PC-3 (cell line): ENCODE results near the gene XIRP1. TPM values are rescaled to one million over a fixed set of nuclear protein-coding genes. Genes with fewer than 3 reads are reported as not detected.

Experiments used
- ATAC-seq: fragments of 200-7000 bp; cut with Tn5 transposase; 2 replicates; pipeline ENCODE4 v1.9.1; 2020; ENCODE audit warnings: mild to moderate bottlenecking, moderate library complexity
- BruUV-seq: library from RNA; stranded (reverse); fragments of 400-500 nt; replicated peaks from 2 replicates; lab custom pipeline; 2021; lab: Mats Ljungman, UMichigan
- CTCF ChIA-PET: fragments of 300-600 bp; sonication (Branson Sonifier 250); formaldehyde crosslinking; loops from one replicate; lab custom pipeline; 2022; ENCODE audit warnings: antibody characterized with exemption; lab: Charles Lee
- POLR2A ChIA-PET: fragments of 300-600 bp; sonication (Branson Sonifier 250); formaldehyde crosslinking; loops from one replicate; lab custom pipeline; 2022; ENCODE audit warnings: antibody characterized with exemption; ENCODE audit not compliant: unreplicated experiment; lab: Charles Lee
- DNase-seq: peaks from one replicate; pipeline ENCODE4 v3.0.0-alpha.2; 2015
- H2AFZ ChIP-seq: fragments of 300-600 bp; sonication (generic); 2 replicates; pipeline ENCODE4 v1.6.0; 2016; ENCODE audit warnings: antibody characterized with exemption, low read length
- H3F3A ChIP-seq: fragments of 300-600 bp; sonication (generic); one replicate; pipeline ENCODE4 v1.6.0; 2017; ENCODE audit warnings: antibody characterized with exemption, low read length, control low read depth, mild to moderate bottlenecking; ENCODE audit not compliant: unreplicated experiment
- H3K27ac ChIP-seq: fragments of 300-600 bp; sonication (generic); 2 replicates; pipeline ENCODE4 v1.5.1; 2016; ENCODE audit warnings: mild to moderate bottlenecking, low read length
- H3K27me3 ChIP-seq: fragments of 300-600 bp; sonication (generic); 2 replicates; pipeline ENCODE4 v1.6.1; 2016; ENCODE audit warnings: low read length, mixed read lengths
- H3K36me3 ChIP-seq: fragments of 300-600 bp; sonication (generic); 2 replicates; pipeline ENCODE4 v1.6.1; 2016; ENCODE audit warnings: low read depth, mixed run types, low read length, mixed read lengths
- H3K4me1 ChIP-seq: fragments of 300-600 bp; sonication (generic); 2 replicates; pipeline ENCODE4 v1.5.1; 2016; ENCODE audit warnings: low read length; ENCODE audit not compliant: insufficient read depth
- H3K4me2 ChIP-seq: fragments of 300-600 bp; sonication (generic); 2 replicates; pipeline ENCODE4 v1.6.0; 2016; ENCODE audit warnings: low read length
- H3K4me3 ChIP-seq: fragments of 300-600 bp; sonication (generic); 2 replicates; pipeline ENCODE4 v1.5.1; 2016; ENCODE audit warnings: mild to moderate bottlenecking, low read length, mixed read lengths
- H3K79me2 ChIP-seq: fragments of 300-600 bp; sonication (generic); 2 replicates; pipeline ENCODE4 v1.6.1; 2017; ENCODE audit warnings: low read length, mixed read lengths
- H3K9ac ChIP-seq: fragments of 300-600 bp; sonication (generic); 2 replicates; pipeline ENCODE4 v1.6.0; 2016; ENCODE audit warnings: mild to moderate bottlenecking, low read length
- H3K9me2 ChIP-seq: fragments of 300-600 bp; sonication (generic); replicated peaks from 2 replicates; pipeline ENCODE4 v1.6.1; 2016; ENCODE audit warnings: mixed run types, low read length, mixed read lengths
- H3K9me3 ChIP-seq: fragments of 300-600 bp; sonication (generic); 2 replicates; pipeline ENCODE4 v1.6.1; 2016; ENCODE audit warnings: low read length, mixed read lengths
- H4K20me1 ChIP-seq: fragments of 300-600 bp; sonication (generic); 2 replicates; pipeline ENCODE4 v1.6.1; 2016; ENCODE audit warnings: low read length, mixed read lengths
- EZH2 ChIP-seq: fragments of 300-600 bp; sonication (generic); IDR thresholded peaks from one replicate; pipeline ENCODE4 v1.6.1; 2017; ENCODE audit warnings: antibody characterized with exemption, mild to moderate bottlenecking, low read length; ENCODE audit not compliant: unreplicated experiment
- EZH2phosphoT487 ChIP-seq: fragments of 300-600 bp; sonication (generic); IDR thresholded peaks from 2 replicates; pipeline ENCODE4 v1.6.1; 2018; ENCODE audit warnings: mild to moderate bottlenecking, antibody characterized with exemption, low read length, borderline replicate concordance
- intact Hi-C: fragments of 100-400 bp; cut with micrococcal nuclease; formaldehyde crosslinking; loops from 2 replicates; pipeline ENCODE4 v1.9.0; 2023
- total RNA-seq: library from RNA; depleted of rRNA; stranded (reverse); fragments of >200 nt; gene quantifications from 2 replicates; pipeline ENCODE4 v1.2.3, GENCODE V29; 2014
- TF ChIP-seq, protein P1 (sequence below): fragments of 300-600 bp; sonication (generic); conservative IDR thresholded peaks from 2 replicates; pipeline ENCODE4 v1.5.1; 2017; ENCODE audit warnings: antibody characterized with exemption, low read depth, mild to moderate bottlenecking, low read length

Gene XIRP1
- total RNA-seq, 1 experiment from 2014 or later: not detected

DNA sequence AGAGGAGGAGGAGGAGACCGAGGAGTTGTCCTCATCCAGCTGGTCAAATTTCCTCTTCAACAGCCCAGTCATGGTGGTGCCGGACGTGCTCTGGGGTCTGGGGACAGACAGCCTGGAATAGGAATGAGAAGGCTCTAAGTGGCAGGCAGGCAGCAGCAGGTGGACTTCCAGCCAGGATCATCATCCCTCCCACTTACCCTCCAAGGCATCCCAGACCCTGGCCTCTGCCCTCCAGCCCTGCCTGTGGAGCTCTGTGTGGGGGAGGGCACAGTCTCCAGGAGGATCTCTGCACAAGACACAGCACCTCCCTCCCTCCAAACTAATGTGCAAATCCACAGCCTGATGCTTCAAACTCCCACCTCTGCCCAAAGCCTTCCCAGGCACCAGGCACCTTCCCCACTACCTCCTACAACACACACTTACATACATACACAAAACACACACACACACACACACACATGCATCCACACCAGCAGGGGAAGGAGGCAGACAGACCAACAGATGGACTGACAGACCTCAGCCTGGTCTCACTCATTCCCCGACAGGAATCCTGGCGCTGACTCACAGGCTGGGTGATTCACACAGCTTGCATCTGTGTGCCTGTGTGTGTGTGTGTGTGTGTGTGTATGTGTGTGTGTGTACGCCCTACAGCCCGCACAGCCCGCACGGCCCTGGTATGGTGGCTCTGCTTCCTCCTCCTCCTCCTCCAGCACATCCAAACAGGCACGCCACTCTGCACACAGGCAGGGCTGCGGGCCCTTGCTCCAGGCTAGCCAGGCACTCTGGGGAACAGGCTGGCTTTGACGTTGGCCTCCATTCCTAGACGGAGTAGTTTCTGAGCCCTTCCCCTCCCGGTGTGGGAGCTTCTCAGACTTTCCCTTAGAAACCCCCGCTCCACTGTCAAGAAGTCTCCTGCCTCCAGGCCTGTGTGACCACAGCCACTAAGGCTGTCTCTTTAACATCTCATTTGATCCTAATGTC lies 45.5 kb downstream of the XIRP1 start:
- peaks cover 91% of the 10 kb centered on the region for H3K79me2 ChIP-seq
- CTCF ChIA-PET: no interaction called here
- H3K36me3 ChIP-seq: peaks cover 47% of the 10 kb centered on the region
- H3K4me1 ChIP-seq: peaks cover 76% of the 10 kb centered on the region
- TF ChIP-seq EZH2 (no peak), EZH2phosphoT487 (no peak)
- TF ChIP-seq, protein P1, sequence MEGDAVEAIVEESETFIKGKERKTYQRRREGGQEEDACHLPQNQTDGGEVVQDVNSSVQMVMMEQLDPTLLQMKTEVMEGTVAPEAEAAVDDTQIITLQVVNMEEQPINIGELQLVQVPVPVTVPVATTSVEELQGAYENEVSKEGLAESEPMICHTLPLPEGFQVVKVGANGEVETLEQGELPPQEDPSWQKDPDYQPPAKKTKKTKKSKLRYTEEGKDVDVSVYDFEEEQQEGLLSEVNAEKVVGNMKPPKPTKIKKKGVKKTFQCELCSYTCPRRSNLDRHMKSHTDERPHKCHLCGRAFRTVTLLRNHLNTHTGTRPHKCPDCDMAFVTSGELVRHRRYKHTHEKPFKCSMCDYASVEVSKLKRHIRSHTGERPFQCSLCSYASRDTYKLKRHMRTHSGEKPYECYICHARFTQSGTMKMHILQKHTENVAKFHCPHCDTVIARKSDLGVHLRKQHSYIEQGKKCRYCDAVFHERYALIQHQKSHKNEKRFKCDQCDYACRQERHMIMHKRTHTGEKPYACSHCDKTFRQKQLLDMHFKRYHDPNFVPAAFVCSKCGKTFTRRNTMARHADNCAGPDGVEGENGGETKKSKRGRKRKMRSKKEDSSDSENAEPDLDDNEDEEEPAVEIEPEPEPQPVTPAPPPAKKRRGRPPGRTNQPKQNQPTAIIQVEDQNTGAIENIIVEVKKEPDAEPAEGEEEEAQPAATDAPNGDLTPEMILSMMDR: no peak
- no peaks in the 10 kb centered on the region for H3K27me3 ChIP-seq
- intact Hi-C loops: no loop called here
- ATAC-seq (peak; percentile 74), DNase-seq (peak; percentile 97)
- H3K4me3 ChIP-seq: peak overlapping the region; percentile 36
- H3K9me2 ChIP-seq: no peaks in the 10 kb centered on the region
- POLR2A ChIA-PET: no interaction called here
- 0 out of 2 replicates have a peak overlapping the region, but pooled peaks have one; percentile 2 for H3K9ac ChIP-seq
- no peaks in the 10 kb centered on the region for H3K9me3 ChIP-seq
- peak overlapping the region; percentile 64 for H3K27ac ChIP-seq
- BruUV-seq: no TSS peak
- H3F3A ChIP-seq: no peaks in the 10 kb centered on the region
- H4K20me1 ChIP-seq: peaks cover 91% of the 10 kb centered on the region
- H3K4me2 ChIP-seq: peak overlapping the region; percentile 98
- no peak overlapping the region for H2AFZ ChIP-seq

DNA sequence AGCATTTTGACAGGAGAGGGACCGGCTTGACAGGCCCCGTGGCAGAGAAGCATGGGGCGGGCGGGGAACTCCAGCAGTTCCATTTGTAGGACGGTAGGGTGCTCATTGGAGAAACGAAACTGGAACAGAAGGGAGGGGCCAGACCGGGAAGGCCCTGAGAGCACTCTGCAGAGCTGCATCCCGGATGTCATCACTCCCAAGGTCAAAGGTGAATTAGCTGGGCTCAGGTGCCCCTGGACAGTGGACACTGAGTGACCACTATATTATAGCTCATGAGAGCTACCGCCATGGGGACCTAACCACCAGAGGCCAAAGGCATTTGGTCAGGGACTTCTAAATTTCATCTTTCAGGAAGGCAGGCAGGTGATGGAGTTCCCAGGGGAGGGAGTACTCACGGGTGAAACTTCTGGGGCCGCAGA lies 46.3 kb downstream of the XIRP1 start:
- peaks cover 90% of the 10 kb centered on the region for H4K20me1 ChIP-seq
- H3K9ac ChIP-seq: no peak overlapping the region
- TF ChIP-seq, protein P1: no peak
- no peak for TF ChIP-seq EZH2phosphoT487
- TF ChIP-seq EZH2: no peak
- no peaks in the 10 kb centered on the region for H3K9me3 ChIP-seq
- no peaks in the 10 kb centered on the region for H3K27me3 ChIP-seq
- peaks cover 76% of the 10 kb centered on the region for H3K4me1 ChIP-seq
- intact Hi-C loops: no loop called here
- DNase-seq: no peak
- ChIA-PET POLR2A (no interaction called here), CTCF (no interaction called here)
- H2AFZ ChIP-seq: no peak overlapping the region
- peak overlapping the region; percentile 98 for H3K4me2 ChIP-seq
- H3K79me2 ChIP-seq: peaks cover 83% of the 10 kb centered on the region
- H3K36me3 ChIP-seq: peaks cover 47% of the 10 kb centered on the region
- no peak overlapping the region for H3K4me3 ChIP-seq
- no peak overlapping the region for H3K27ac ChIP-seq
- H3F3A ChIP-seq: no peaks in the 10 kb centered on the region
- BruUV-seq: no TSS peak
- ATAC-seq: no peak
- no peaks in the 10 kb centered on the region for H3K9me2 ChIP-seq
